T-helper 9 cell (primary cell): ENCODE measurements around the gene CYP4F8.
"Not testable (repeated sequence)": the region's sequence is repeated elsewhere in the genome, so short reads cannot be mapped to it uniquely, and the experiment has no call there.

Source experiments
- DNase-seq: peaks from one replicate; pipeline ENCODE4 v3.0.0-alpha.2; 2020
- total RNA-seq, 2 donors: gene quantifications; one replicate each; lab custom pipeline; 2026; lab: John Stamatoyannopoulos, UW

Gene CYP4F8
- total RNA-seq: 0 reads per million in 2 donors

GRCh38 chr19:15614507-15615379 is at the start of gene CYP4F8:
Gene CYP4F8 (plus strand): TSS chr19:15615218. CDS start chr19:15615617, 399 bp downstream.
- no peak for DNase-seq

GRCh38 chr19:15570420-15570819 is 44.6 kb upstream of the CYP4F8 start:
- DNase-seq: no peak

- no peak for DNase-seq
Observed at GRCh38 chr19:15575406-15575805, 39.6 kb upstream of the CYP4F8 start.

GRCh38 chr19:15576526-15577156 is 38.4 kb upstream of the CYP4F8 start:
- DNase-seq: no peak

GRCh38 chr19:15577184-15577771 is 37.7 kb upstream of the CYP4F8 start:
- no peak for DNase-seq

GRCh38 chr19:15583346-15583745 is 31.7 kb upstream of the CYP4F8 start:
- no peak for DNase-seq

GRCh38 chr19:15584095-15584494 is 30.9 kb upstream of the CYP4F8 start:
- no peak for DNase-seq

GRCh38 chr19:15584541-15585115 is 30.4 kb upstream of the CYP4F8 start:
- DNase-seq: peak; percentile 85

GRCh38 chr19:15587663-15588062 is 27.4 kb upstream of the CYP4F8 start:
- no peak for DNase-seq

- no peak for DNase-seq
Observed at GRCh38 chr19:15588265-15588664, 26.8 kb upstream of the CYP4F8 start.

GRCh38 chr19:15589760-15590451 is 25.1 kb upstream of the CYP4F8 start:
- no peak for DNase-seq

- no peak for DNase-seq
Observed at GRCh38 chr19:15591796-15592195, 23.2 kb upstream of the CYP4F8 start.

GRCh38 chr19:15592506-15592905 is 22.5 kb upstream of the CYP4F8 start:
- not testable (repeated sequence) for DNase-seq

GRCh38 chr19:15593766-15594165 is 21.3 kb upstream of the CYP4F8 start:
- DNase-seq: not testable (repeated sequence)

GRCh38 chr19:15595069-15595468 is 19.9 kb upstream of the CYP4F8 start:
- DNase-seq: no peak

- not testable (repeated sequence) for DNase-seq
Observed at GRCh38 chr19:15607978-15608925, 6.8 kb upstream of the CYP4F8 start.

GRCh38 chr19:15609261-15609660 is 5.8 kb upstream of the CYP4F8 start:
- DNase-seq: no peak

GRCh38 chr19:15612342-15612741 is 2.7 kb upstream of the CYP4F8 start:
- DNase-seq: no peak

- no peak for DNase-seq
Observed at GRCh38 chr19:15613338-15613737, 1.7 kb upstream of the CYP4F8 start.

GRCh38 chr19:15615526-15615925 is 508 bp downstream of the CYP4F8 start:
- no peak for DNase-seq

- no peak for DNase-seq
Observed at GRCh38 chr19:15616183-15616582, 1.2 kb downstream of the CYP4F8 start.
